Retinal pigment epithelial cell (primary cell): ENCODE results near the gene PSENEN.
"Not testable (repeated sequence)": the region's sequence is repeated elsewhere in the genome, so short reads cannot be mapped to it uniquely, and the experiment has no call there.

ENCODE experiments used
- DNase-seq: peaks from one replicate; pipeline ENCODE4 v3.0.0-alpha.2; 2010; ENCODE audit warnings: low read depth
- H3K4me3 ChIP-seq: 2 replicates; pipeline ENCODE4 v1.5.1; 2011; ENCODE audit warnings: mild to moderate bottlenecking, low read length, control low read depth, moderate library complexity
- TF ChIP-seq, protein P1 (sequence below): conservative IDR thresholded peaks from 2 replicates; pipeline ENCODE4 v1.5.1; 2011; ENCODE audit warnings: low read depth, low read length, control low read depth, inconsistent platforms

Gene PSENEN

DNA sequence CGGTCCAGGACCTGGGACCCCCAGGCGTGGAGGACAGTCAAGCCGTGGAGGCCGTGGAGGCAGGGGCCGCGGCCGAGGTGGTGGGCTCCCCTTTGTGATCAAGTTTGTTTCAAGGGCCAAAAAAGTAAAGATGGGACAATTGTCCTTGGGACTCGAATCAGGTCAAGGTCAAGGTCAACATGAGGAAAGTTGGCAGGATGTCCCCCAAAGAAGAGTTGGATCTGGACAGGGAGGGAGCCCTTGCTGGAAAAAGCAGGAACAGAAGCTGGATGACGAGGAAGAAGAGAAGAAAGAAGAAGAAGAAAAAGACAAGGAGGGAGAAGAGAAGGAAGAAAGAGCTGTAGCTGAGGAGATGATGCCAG lies 25.3 kb upstream of the PSENEN start:
- H3K4me3 ChIP-seq = no peak overlapping the region
- TF ChIP-seq, protein P1, sequence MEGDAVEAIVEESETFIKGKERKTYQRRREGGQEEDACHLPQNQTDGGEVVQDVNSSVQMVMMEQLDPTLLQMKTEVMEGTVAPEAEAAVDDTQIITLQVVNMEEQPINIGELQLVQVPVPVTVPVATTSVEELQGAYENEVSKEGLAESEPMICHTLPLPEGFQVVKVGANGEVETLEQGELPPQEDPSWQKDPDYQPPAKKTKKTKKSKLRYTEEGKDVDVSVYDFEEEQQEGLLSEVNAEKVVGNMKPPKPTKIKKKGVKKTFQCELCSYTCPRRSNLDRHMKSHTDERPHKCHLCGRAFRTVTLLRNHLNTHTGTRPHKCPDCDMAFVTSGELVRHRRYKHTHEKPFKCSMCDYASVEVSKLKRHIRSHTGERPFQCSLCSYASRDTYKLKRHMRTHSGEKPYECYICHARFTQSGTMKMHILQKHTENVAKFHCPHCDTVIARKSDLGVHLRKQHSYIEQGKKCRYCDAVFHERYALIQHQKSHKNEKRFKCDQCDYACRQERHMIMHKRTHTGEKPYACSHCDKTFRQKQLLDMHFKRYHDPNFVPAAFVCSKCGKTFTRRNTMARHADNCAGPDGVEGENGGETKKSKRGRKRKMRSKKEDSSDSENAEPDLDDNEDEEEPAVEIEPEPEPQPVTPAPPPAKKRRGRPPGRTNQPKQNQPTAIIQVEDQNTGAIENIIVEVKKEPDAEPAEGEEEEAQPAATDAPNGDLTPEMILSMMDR = no peak
- no peak for DNase-seq

- no peak for DNase-seq
- TF ChIP-seq, protein P1 = no peak
- no peak overlapping the region for H3K4me3 ChIP-seq
These were observed 24.8 kb upstream of the PSENEN start for GRCh38 chr19:35720648-35721047.

DNA sequence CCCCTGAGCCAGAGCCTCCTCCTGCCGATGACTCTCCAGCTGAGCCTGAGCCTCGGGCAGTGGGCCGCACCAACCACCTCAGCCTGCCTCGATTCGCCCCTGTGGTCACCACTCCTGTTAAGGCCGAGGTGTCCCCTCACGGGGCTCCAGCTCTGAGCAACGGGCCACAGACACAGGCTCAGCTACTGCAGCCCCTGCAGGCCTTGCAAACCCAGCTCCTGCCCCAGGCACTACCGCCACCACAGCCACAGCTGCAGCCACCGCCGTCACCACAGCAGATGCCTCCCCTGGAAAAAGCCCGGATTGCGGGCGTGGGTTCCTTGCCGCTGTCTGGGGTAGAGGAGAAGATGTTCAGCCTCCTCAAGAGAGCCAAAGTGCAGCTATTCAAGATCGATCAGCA lies 24.1 kb upstream of the PSENEN start:
- no peak for DNase-seq
- TF ChIP-seq, protein P1 = no peak
- no peak overlapping the region for H3K4me3 ChIP-seq

DNA sequence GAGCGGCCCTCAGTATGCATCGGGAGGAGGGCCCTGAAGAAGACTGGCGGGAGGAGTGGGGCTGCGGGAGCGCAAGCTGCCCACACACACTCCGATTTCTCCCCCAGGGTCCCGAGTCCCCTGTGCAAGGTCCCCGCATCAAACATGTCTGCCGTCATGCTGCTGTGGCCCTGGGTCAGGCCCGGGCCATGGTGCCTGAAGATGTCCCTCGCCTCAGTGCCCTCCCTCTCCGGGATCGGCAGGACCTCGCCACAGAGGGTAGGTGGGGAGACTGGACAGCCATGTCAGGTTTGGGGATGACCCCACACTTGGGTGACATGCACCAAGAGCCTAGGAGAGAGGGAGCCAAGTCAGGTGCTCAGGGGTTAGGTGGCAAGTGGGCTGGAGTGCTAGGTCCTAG lies 23.0 kb upstream of the PSENEN start:
- TF ChIP-seq, protein P1 = no peak
- no peak overlapping the region for H3K4me3 ChIP-seq
- DNase-seq = no peak

DNA sequence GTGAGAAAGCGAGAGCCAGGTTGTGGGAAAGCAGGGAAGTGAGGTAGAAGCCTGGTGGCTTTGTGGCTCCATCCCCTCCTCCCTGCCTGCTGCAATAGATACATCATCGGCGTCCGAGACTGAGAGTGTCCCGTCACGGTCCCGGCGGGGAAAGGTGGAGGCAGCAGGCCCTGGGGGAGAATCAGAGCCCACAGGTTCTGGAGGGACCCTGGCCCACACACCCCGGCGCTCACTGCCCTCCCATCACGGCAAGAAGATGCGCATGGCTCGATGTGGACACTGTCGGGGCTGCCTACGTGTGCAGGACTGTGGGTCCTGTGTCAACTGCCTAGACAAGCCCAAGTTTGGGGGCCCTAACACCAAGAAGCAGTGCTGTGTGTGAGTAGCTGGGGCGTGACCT lies 22.6 kb upstream of the PSENEN start:
- TF ChIP-seq, protein P1 = no peak
- DNase-seq = no peak
- no peak overlapping the region for H3K4me3 ChIP-seq

DNA sequence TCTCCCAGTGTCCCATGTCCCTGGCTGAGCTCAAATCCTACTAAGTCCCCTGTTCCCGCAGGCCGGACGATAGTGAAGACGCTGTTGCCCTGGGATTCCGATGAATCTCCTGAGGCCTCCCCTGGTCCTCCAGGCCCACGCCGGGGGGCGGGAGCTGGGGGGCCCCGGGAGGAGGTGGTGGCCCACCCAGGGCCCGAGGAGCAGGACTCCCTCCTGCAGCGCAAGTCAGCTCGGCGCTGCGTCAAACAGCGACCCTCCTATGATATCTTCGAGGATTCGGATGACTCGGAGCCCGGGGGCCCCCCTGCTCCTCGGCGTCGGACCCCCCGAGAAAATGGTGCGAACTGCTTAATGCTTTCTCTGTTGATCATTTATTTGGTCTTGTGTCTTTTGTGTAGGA lies 21.8 kb upstream of the PSENEN start:
- no peak for DNase-seq
- TF ChIP-seq, protein P1 = no peak
- H3K4me3 ChIP-seq = no peak overlapping the region

- not testable (repeated sequence) for DNase-seq, H3K4me3 ChIP-seq
These were observed 21.3 kb upstream of the PSENEN start for GRCh38 chr19:35724132-35724531.

DNA sequence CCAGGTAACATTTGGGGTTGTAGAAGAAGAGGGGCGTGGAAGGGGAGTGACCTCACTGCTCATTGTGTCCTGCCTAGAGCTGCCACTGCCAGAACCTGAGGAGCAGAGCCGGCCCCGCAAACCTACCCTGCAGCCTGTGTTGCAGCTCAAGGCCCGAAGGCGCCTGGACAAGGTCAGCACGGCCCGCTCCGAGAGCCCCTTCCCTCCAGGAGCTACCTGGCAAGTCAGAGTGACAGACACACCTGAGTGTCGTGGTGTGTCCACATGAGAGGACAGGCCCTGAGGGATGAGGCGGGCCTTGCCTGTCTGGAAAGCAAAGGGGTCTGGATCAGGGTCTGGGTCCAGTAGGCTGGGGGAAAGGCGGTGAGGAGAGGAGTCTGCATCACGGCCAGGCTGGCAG lies 20.9 kb upstream of the PSENEN start:
- TF ChIP-seq, protein P1 = no peak
- no peak for DNase-seq
- H3K4me3 ChIP-seq = no peak overlapping the region
